Body of pancreas (tissue), 4 donors: Measurements from ENCODE around the gene ASMTL.

Source experiments
- CTCF ChIP-seq, 7 experiments: fragments of 450-650 bp in 4 of 7; fragments of 200-600 bp in 3 of 7; sonication (generic) in 3 of 7; IDR thresholded peaks; one replicate each; pipeline ENCODE4 v1.5.1; 2016 to 2019; ENCODE audit warnings: antibody characterized with exemption in 7 of 7
- POLR2A ChIP-seq, 3 donors: fragments of 450-650 bp; IDR thresholded peaks; one replicate each; pipeline ENCODE4 v1.6.1; 2016; ENCODE audit warnings: antibody characterized with exemption in 3 of 3, mild to moderate bottlenecking in 2 of 3

GRCh38 chrX:1395646-1396216 is 57.0 kb downstream of the ASMTL start:
- TF ChIP-seq CTCF (IDR thresholded peaks at IDR 0.05) = no peak
- no peak for TF ChIP-seq POLR2A (IDR thresholded peaks at IDR 0.05)
